PC-9 (cell line): ENCODE results near the gene TRIB2.
"Not testable (repeated sequence)": the region's sequence is repeated elsewhere in the genome, so short reads cannot be mapped to it uniquely, and the experiment has no call there.

Experiments used
- EZH2 ChIP-seq: fragments of 200-600 bp; sonication (generic); IDR thresholded peaks from 2 replicates; pipeline ENCODE4 v1.8.0; 2017; ENCODE audit warnings: antibody characterized with exemption, low read depth
- TF ChIP-seq, protein P1 (sequence below): fragments of 200-600 bp; sonication (generic); conservative IDR thresholded peaks from 2 replicates; pipeline ENCODE4 v1.6.1; 2017; ENCODE audit warnings: mixed run types, antibody characterized with exemption, mild to moderate bottlenecking, moderate library complexity

DNA sequence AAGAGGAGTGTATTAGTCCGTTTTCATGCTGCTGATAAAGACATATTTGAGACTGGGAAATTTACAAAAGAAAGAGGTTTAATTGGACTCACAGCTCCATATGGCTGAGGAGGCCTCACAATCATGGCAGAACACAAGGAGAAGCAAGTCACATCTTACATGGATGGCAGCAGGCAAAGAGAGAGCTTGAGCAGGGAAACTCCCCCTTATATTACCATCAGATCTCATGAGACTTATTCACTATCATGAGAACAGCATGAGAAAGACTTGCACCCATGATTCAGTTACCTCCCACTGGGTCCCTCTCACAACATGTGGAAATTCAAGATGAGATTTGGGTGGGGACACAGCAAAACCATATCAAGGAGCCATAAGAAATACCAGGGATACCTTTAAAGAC lies 36.6 kb upstream of the TRIB2 start:
- TF ChIP-seq, protein P1, sequence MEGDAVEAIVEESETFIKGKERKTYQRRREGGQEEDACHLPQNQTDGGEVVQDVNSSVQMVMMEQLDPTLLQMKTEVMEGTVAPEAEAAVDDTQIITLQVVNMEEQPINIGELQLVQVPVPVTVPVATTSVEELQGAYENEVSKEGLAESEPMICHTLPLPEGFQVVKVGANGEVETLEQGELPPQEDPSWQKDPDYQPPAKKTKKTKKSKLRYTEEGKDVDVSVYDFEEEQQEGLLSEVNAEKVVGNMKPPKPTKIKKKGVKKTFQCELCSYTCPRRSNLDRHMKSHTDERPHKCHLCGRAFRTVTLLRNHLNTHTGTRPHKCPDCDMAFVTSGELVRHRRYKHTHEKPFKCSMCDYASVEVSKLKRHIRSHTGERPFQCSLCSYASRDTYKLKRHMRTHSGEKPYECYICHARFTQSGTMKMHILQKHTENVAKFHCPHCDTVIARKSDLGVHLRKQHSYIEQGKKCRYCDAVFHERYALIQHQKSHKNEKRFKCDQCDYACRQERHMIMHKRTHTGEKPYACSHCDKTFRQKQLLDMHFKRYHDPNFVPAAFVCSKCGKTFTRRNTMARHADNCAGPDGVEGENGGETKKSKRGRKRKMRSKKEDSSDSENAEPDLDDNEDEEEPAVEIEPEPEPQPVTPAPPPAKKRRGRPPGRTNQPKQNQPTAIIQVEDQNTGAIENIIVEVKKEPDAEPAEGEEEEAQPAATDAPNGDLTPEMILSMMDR: not testable (repeated sequence)
- TF ChIP-seq EZH2: not testable (repeated sequence)
